Measurements from ENCODE around the gene ADAMTS12. TPM values are rescaled to one million over a fixed set of nuclear protein-coding genes. Genes with fewer than 3 reads are reported as not detected.

Gene ADAMTS12
- total RNA-seq, 1 experiment from 2014 or later = 0.05 TPM

GRCh38 chr5:33530183-33531036, 361.4 kb downstream of the ADAMTS12 start:
- no peaks in the 10 kb centered on the region for H4K20me1 ChIP-seq (ENCODE audit: insufficient read depth)
- BruUV-seq (replicated peaks) = no TSS peak
- no peak overlapping the region for H3K27ac ChIP-seq (ENCODE audit: low read depth, low read length)
- intact Hi-C loops (cut with micrococcal nuclease) = no loop called here
- 0 out of 2 replicates have a peak, but pooled peaks cover 5% of the 10 kb centered on the region for H3K27me3 ChIP-seq (ENCODE audit: insufficient read depth, low read length)
- no peaks in the 10 kb centered on the region for H3K9me2 ChIP-seq (ENCODE audit: insufficient read depth)
- ChIA-PET RAD21 (ENCODE audit: low non-redundant PET in 1 of 2, low total read pairs in 2 of 2, uncharacterized antibody in 2 of 2, unreplicated experiment in 2 of 2) (no interaction called here), CTCF (no interaction called here), POLR2A (no interaction called here)
- ATAC-seq (peak; percentile 68), DNase-seq (ENCODE audit: low read depth, low spot score) (no peak)
- no peak overlapping the region for H3K4me2 ChIP-seq (ENCODE audit: low read length)
- H3K79me2 ChIP-seq (ENCODE audit: insufficient read depth, low read length) = no peaks in the 10 kb centered on the region
- no peaks in the 10 kb centered on the region for H3K4me1 ChIP-seq (ENCODE audit: control insufficient read depth in 1 of 2, insufficient read depth in 2 of 2, low read length in 2 of 2)
- H3K4me3 ChIP-seq (replicated peaks in 1 of 2; ENCODE audit: low read depth in 1 of 2, low read length in 2 of 2) = no peak overlapping the region
- TF ChIP-seq EGR1 (IDR thresholded peaks at IDR 0.05; ENCODE audit: low read depth) = no peak
- TF ChIP-seq, protein P1, sequence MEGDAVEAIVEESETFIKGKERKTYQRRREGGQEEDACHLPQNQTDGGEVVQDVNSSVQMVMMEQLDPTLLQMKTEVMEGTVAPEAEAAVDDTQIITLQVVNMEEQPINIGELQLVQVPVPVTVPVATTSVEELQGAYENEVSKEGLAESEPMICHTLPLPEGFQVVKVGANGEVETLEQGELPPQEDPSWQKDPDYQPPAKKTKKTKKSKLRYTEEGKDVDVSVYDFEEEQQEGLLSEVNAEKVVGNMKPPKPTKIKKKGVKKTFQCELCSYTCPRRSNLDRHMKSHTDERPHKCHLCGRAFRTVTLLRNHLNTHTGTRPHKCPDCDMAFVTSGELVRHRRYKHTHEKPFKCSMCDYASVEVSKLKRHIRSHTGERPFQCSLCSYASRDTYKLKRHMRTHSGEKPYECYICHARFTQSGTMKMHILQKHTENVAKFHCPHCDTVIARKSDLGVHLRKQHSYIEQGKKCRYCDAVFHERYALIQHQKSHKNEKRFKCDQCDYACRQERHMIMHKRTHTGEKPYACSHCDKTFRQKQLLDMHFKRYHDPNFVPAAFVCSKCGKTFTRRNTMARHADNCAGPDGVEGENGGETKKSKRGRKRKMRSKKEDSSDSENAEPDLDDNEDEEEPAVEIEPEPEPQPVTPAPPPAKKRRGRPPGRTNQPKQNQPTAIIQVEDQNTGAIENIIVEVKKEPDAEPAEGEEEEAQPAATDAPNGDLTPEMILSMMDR (IDR thresholded peaks at IDR 0.05 in 2 of 3, conservative IDR thresholded peaks at IDR 0.05 in 1 of 3; ENCODE audit: borderline replicate concordance in 1 of 3, insufficient read depth in 1 of 3, low read depth in 2 of 3, low read length in 2 of 3) = 0 out of 6 replicates have a peak, but pooled peaks of 1 of the 3 experiments have one; percentile 16
- no peaks in the 10 kb centered on the region for H3K36me3 ChIP-seq (ENCODE audit: control insufficient read depth in 1 of 2, insufficient read depth in 2 of 2, low read length in 2 of 2)
- H3K9ac ChIP-seq (ENCODE audit: low read length) = no peak overlapping the region
- no peaks in the 10 kb centered on the region for H3K9me3 ChIP-seq (ENCODE audit: control insufficient read depth in 1 of 2, insufficient read depth in 1 of 2, low read depth in 1 of 2, low read length in 2 of 2)
- H2AFZ ChIP-seq (ENCODE audit: low read depth, low read length, poor library complexity, severe bottlenecking) = no peak overlapping the region

DNA sequence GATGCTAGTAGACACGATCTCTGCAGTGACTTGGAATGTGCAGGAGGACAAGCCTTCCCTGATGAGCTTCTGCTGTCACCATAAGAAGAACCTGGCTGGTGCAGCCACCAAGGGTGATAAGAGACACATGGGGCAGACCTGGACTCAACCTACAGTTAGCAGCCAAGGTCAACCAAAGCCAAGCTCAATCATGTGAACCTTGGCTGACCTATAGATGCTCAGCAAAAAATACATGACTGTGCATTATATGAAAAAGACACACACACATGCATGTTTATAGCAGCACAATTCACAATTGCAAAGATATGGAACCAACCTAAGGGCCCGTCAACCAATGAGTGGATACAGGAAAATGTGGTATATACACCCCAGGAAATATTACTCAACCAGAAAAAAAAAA, 364.1 kb downstream of the ADAMTS12 start:
- Histone ChIP-seq H3K9me3 (ENCODE audit: control insufficient read depth in 1 of 2, insufficient read depth in 1 of 2, low read depth in 1 of 2, low read length in 2 of 2) (no peaks in the 10 kb centered on the region), H3K9me2 (ENCODE audit: insufficient read depth) (no peaks in the 10 kb centered on the region), H4K20me1 (ENCODE audit: insufficient read depth) (no peaks in the 10 kb centered on the region), H3K79me2 (ENCODE audit: insufficient read depth, low read length) (no peaks in the 10 kb centered on the region), H3K36me3 (ENCODE audit: control insufficient read depth in 1 of 2, insufficient read depth in 2 of 2, low read length in 2 of 2) (no peaks in the 10 kb centered on the region), H3K4me3 (replicated peaks in 1 of 2; ENCODE audit: low read depth in 1 of 2, low read length in 2 of 2) (no peak overlapping the region), H3K4me2 (ENCODE audit: low read length) (no peak overlapping the region), H3K9ac (ENCODE audit: low read length) (no peak overlapping the region), H3K4me1 (ENCODE audit: control insufficient read depth in 1 of 2, insufficient read depth in 2 of 2, low read length in 2 of 2) (no peaks in the 10 kb centered on the region), H2AFZ (ENCODE audit: low read depth, low read length, poor library complexity, severe bottlenecking) (no peak overlapping the region), H3K27ac (ENCODE audit: low read depth, low read length) (no peak overlapping the region), H3K27me3 (ENCODE audit: insufficient read depth, low read length) (0 out of 2 replicates have a peak, but pooled peaks cover 5% of the 10 kb centered on the region)
- BruUV-seq (replicated peaks) = no TSS peak
- ATAC-seq = no peak
- ChIA-PET CTCF (no interaction called here), POLR2A (no interaction called here), RAD21 (ENCODE audit: low non-redundant PET in 1 of 2, low total read pairs in 2 of 2, uncharacterized antibody in 2 of 2, unreplicated experiment in 2 of 2) (no interaction called here)
- no peak for DNase-seq (ENCODE audit: low read depth, low spot score)
- intact Hi-C loops (cut with micrococcal nuclease) = no loop called here
- TF ChIP-seq, protein P1 (IDR thresholded peaks at IDR 0.05 in 2 of 3, conservative IDR thresholded peaks at IDR 0.05 in 1 of 3; ENCODE audit: borderline replicate concordance in 1 of 3, insufficient read depth in 1 of 3, low read depth in 2 of 3, low read length in 2 of 3) = no peak
- no peak for TF ChIP-seq POLR2AphosphoS5 (IDR thresholded peaks at IDR 0.05; ENCODE audit: low read depth, low read length)
- TF ChIP-seq EZH2phosphoT487 (IDR thresholded peaks at IDR 0.05; ENCODE audit: borderline replicate concordance) = no peak
- TF ChIP-seq MAX (IDR thresholded peaks at IDR 0.05) = no peak
- no peak for TF ChIP-seq EGR1 (IDR thresholded peaks at IDR 0.05; ENCODE audit: low read depth)
- TF ChIP-seq ZFX (IDR thresholded peaks at IDR 0.05) = no peak
- TF ChIP-seq SIN3A (IDR thresholded peaks at IDR 0.05; ENCODE audit: low read depth) = no peak
- no peak for TF ChIP-seq SRF (IDR thresholded peaks at IDR 0.05; ENCODE audit: low read depth)
- TF ChIP-seq EZH2 (IDR thresholded peaks at IDR 0.05) = no peak
- TF ChIP-seq CEBPB (IDR thresholded peaks at IDR 0.05; ENCODE audit: low read depth) = no peak
- TF ChIP-seq ELF1 (IDR thresholded peaks at IDR 0.05; ENCODE audit: borderline replicate concordance, low read depth) = no peak
- TF ChIP-seq JUND (IDR thresholded peaks at IDR 0.05) = no peak

Data from HCT116 (cell line).